HG03066 (cell line): ENCODE data around the gene PIGL.
A peak's percentile ranks its signal among the peaks of the same experiment; 100 is the strongest.
"Not testable (repeated sequence)": the region's sequence is repeated elsewhere in the genome, so short reads cannot be mapped to it uniquely, and the experiment has no call there.

ENCODE experiments used
- ATAC-seq: cut with Tn5 transposase; IDR thresholded peaks from one replicate; pipeline ENCODE4 v1.9.1; 2021; ENCODE audit warnings: low read depth; ENCODE audit not compliant: unreplicated experiment

The PIGL gene

GRCh38 chr17:16217002-16217635, at the start of gene PIGL:
PIGL (plus strand) TSS chr17:16217210; CDS start chr17:16217227, 17 bp downstream.
- no peak for ATAC-seq

GRCh38 chr17:16171613-16172012, 45.4 kb upstream of the PIGL start:
- ATAC-seq = no peak

GRCh38 chr17:16178836-16179235, 38.2 kb upstream of the PIGL start:
- no peak for ATAC-seq

GRCh38 chr17:16181581-16181980, 35.4 kb upstream of the PIGL start:
- ATAC-seq = no peak

DNA sequence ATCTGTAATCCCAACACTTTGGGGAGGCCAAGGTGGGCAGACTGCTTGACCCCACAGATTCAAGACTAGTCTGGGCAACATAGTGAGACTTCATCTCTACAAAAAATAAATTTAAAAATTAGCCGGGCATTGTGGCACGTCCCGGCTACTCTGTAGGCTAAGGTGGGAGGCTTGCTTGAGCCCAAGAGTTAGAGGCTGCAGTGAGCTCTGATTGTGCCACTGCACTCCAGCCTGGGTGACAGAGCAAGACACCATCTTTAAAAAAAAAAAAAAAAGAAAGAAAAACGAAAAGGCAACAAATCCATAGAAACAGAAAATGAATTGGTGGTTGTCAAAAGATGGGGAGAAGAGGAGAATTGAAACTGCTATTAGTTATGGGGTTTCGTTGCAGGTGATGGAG, 29.4 kb upstream of the PIGL start:
- no peak for ATAC-seq

- ATAC-seq = no peak
Measured at GRCh38 chr17:16189791-16190348, 27.1 kb upstream of the PIGL start.

- no peak for ATAC-seq
Measured at GRCh38 chr17:16190703-16191360, 26.2 kb upstream of the PIGL start.

- no peak for ATAC-seq
Measured at GRCh38 chr17:16191604-16192003, 25.4 kb upstream of the PIGL start.

DNA sequence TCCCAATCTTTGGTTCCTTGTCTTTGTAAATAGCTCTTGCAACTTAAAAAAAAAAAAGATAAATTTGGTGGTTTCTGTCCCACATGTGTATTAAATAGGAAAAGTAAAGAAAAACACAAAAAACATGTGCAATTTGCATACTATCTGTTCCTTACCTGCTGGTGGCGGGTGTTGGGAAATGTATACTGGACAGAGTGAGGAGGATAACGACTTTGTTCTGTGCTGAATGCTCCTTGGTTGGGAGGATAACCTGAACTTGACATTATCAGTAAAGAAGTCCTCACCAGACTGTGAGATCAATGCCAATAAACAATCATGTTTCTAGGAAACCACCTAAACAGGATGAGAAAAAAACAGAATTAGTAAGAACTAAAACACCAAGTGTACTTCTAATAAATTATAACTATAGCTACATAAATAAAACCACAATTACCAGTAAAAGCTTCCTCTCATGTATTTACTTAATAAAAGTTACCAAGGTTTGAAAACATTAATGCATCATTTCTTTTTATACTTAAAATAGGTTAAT, 22.6 kb upstream of the PIGL start:
- ATAC-seq = not testable (repeated sequence)

DNA sequence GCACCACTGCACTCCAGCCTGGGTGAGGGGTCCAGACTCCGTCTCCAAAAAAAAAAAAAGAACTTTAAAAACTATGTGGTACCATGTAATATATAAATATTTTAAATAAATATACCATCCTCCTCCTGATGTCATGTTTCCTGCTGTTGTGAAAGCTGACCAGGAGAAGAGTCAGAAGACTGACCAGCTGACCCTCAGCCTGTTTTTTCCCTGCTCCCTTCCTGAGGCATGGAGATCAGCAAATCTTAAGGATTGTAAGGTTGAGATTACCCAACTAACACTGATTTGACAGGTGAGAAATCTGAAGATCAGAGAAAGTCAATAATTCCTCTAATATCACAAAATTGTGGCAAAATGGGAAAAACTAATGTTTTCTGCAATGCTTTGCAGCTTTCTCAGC, 19.7 kb upstream of the PIGL start:
- ATAC-seq = no peak

GRCh38 chr17:16199093-16199492, 17.9 kb upstream of the PIGL start:
- no peak for ATAC-seq

DNA sequence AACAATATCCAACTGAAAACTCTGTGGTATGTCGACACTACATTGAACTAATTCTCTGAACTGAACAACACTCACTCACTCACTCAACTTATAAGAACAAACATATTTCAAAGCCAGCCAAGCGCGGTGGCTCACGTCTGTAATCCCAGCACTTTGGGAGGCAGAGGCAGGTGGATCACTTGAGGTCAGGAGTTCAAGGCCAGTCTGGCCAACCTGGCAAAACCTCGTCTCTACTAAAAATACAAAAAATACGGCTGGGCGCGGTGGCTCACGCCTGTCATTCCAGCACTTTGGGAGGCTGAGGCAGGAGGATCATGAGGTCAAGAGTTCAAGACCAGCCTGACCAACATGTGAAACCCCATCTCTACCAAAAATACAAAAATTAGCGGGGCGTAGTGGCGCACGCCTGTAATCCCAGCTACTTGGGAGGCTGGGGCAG, 15.3 kb upstream of the PIGL start:
- ATAC-seq = not testable (repeated sequence)

- ATAC-seq = not testable (repeated sequence)
Measured at GRCh38 chr17:16202554-16203500, 14.2 kb upstream of the PIGL start.

DNA sequence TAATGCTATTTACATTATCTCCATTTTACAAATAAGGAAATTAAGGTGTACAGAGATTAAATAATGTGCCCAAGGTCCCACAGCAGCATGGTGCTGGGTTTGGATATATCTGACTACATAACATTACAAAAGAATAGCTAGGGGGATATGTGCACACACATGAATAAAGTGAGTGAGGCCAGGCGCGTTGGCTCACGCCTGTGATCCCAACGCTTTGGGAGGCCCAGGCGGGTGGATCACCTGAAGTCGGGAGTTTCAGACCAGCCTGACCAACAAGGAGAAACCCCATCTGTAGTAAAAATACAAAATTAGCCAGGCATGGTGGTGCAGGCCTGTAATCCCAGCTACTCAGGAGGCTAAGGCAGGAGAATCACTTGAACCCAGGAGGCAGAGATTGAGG, 12.2 kb upstream of the PIGL start:
- ATAC-seq = not testable (repeated sequence)

DNA sequence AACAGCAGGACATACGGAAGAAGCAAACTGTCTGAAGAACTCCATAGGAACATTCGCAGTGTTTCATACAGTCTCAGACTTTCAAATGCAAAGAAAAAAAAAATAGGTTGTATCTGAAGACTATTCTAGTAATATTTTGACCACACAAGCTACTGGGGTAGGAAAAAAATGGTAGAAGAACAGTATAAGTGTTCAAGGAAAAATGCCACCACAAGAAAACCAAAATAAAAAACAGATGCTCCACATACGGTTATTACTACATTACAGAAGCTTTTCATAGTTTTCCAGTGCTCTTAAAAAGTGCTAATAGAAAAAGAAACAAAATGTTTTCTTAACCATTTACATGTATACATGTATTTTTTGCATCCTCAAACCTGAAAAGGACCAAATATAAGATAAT, 5.4 kb upstream of the PIGL start:
- ATAC-seq = no peak

GRCh38 chr17:16212793-16213192, 4.2 kb upstream of the PIGL start:
- no peak for ATAC-seq

DNA sequence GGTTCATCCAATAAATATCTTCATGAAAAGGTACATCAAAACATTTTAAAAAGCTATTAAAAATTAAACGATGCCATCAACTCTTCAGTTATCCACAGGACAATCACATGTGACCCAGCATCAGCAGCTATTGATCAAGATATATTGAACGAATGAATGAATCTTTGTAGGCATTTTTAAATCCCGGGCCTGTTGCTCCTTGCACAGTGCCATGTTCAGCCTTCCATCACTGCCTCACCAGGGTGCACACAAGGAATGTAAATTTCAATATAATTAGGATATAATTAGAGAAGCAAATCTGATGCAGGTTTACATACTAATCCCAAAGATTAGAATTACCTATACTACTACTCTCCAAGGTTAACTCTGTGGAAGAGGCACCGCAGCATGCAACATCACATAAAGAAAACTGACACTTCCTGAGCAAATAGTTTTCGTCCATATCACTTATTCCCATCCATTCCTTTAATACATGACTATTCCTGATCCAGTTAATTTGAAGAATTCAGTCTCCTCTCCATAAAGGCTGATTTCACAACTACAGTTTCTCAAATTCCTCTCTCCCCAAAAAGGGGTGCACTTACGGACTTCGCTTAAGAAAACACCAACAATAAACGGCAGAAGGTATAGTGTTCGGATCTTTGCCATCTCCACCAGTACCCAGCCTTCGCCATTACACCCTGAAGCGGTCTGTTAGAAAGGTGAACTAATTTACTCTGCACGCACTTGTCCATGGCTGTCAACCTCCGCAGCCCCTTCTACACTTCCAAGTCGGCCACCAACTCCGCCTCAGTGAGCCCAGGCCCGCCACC, 2.6 kb upstream of the PIGL start:
- no peak for ATAC-seq

DNA sequence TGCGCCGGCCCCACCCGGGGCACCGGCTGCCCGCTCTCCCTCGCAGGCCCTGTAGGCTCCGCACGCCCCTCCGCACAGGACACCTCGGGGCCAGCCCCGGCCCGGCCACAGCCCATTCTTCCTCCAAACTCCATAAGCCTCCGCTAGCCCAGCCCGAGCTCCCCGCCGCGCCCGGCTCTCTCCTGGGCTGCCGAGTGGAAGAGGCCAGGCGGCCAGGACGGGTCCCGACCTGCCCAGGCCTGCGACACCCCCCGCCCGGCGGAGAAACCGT, 2.1 kb upstream of the PIGL start:
- peak; percentile 25 for ATAC-seq

- ATAC-seq = peak; percentile 73
Measured at GRCh38 chr17:16215273-16215964, 1.6 kb upstream of the PIGL start, which contains the start of gene NCOR1. NCOR1 (minus strand) TSS chr17:16215534; CDS start chr17:16194569, 20,965 bp downstream.
